RWPE2 (cell line): ENCODE results near the gene GAGE10.
A peak's percentile ranks its signal among the peaks of the same experiment; 100 is the strongest.

Experiments used
- ATAC-seq: fragments of 200-7000 bp; cut with Tn5 transposase; 3 replicates; pipeline ENCODE4 v1.9.1; 2021; ENCODE audit warnings: low read depth
- DNase-seq: peaks from one replicate; pipeline ENCODE4 v3.0.0-alpha.2; 2020; ENCODE audit warnings: low spot score
- H3K27ac ChIP-seq: fragments of 450-650 bp; 2 replicates; pipeline ENCODE4 v1.5.1; 2017; ENCODE audit warnings: mild to moderate bottlenecking; ENCODE audit not compliant: poor library complexity, severe bottlenecking
- H3K27me3 ChIP-seq: fragments of 250-450 bp; sonication (Bioruptor Pico); 2 replicates; pipeline ENCODE4 v1.5.1; 2021; ENCODE audit warnings: mild to moderate bottlenecking, moderate library complexity; ENCODE audit not compliant: insufficient read depth, poor library complexity, severe bottlenecking
- H3K36me3 ChIP-seq: fragments of 250-450 bp; sonication (Bioruptor Pico); 2 replicates; pipeline ENCODE4 v1.5.1; 2020; ENCODE audit warnings: low read depth, mild to moderate bottlenecking, moderate library complexity
- H3K4me1 ChIP-seq: fragments of 250-450 bp; sonication (Bioruptor Pico); 2 replicates; pipeline ENCODE4 v1.5.1; 2021; ENCODE audit warnings: mild to moderate bottlenecking, moderate library complexity; ENCODE audit not compliant: insufficient read depth, poor library complexity, severe bottlenecking
- H3K4me3 ChIP-seq: fragments of 250-450 bp; sonication (Bioruptor Pico); 2 replicates; pipeline ENCODE4 v1.5.1; 2021; ENCODE audit warnings: mild to moderate bottlenecking, moderate library complexity; ENCODE audit not compliant: severe bottlenecking
- H3K9me3 ChIP-seq: fragments of 250-450 bp; sonication (Bioruptor Pico); 2 replicates; pipeline ENCODE4 v1.5.1; 2021; ENCODE audit warnings: mild to moderate bottlenecking, moderate library complexity; ENCODE audit not compliant: severe bottlenecking
- CTCF ChIP-seq: fragments of 450-650 bp; IDR thresholded peaks from one replicate; pipeline ENCODE4 v1.5.1; 2017; ENCODE audit warnings: mild to moderate bottlenecking, moderate library complexity; ENCODE audit not compliant: poor library complexity, severe bottlenecking

The GAGE10 gene

GRCh38 chrX:49264460-49264859 is 39.0 kb upstream of the GAGE10 start, which contains the start of gene FOXP3:
Gene FOXP3, minus strand, starts transcription at chrX:49264710. Its CDS starts 6,205 bp downstream, at chrX:49258505.
- H3K4me1 ChIP-seq, result no peaks in the 10 kb centered on the region
- H3K4me3 ChIP-seq, result no peak within 1 kb of the TSS
- no peaks in the 10 kb centered on the region for H3K9me3 ChIP-seq
- H3K27ac ChIP-seq, result no peak within 1 kb of the TSS
- ATAC-seq (no peak), DNase-seq (no peak)
- no peaks in the 10 kb centered on the region for H3K27me3 ChIP-seq
- no peak for TF ChIP-seq CTCF
- no peaks in the 10 kb centered on the region for H3K36me3 ChIP-seq

- Histone ChIP-seq H3K9me3 (no peaks in the 10 kb centered on the region), H3K27me3 (no peaks in the 10 kb centered on the region), H3K4me3 (no peak overlapping the region), H3K4me1 (peaks cover 3% of the 10 kb centered on the region), H3K27ac (no peak overlapping the region), H3K36me3 (no peaks in the 10 kb centered on the region)
- no peak for ATAC-seq
- TF ChIP-seq CTCF, result no peak
- no peak for DNase-seq
Observed at GRCh38 chrX:49266523-49267445, 36.7 kb upstream of the GAGE10 start.

GRCh38 chrX:49268702-49269009 is 34.8 kb upstream of the GAGE10 start:
- Histone ChIP-seq H3K27me3 (no peaks in the 10 kb centered on the region), H3K36me3 (no peaks in the 10 kb centered on the region), H3K9me3 (no peaks in the 10 kb centered on the region), H3K4me1 (peaks cover 3% of the 10 kb centered on the region), H3K4me3 (peak overlapping the region; percentile 84), H3K27ac (peak overlapping the region; percentile 71)
- no peak for TF ChIP-seq CTCF
- ATAC-seq (no peak), DNase-seq (no peak)

GRCh38 chrX:49269010-49269766 is 34.3 kb upstream of the GAGE10 start:
- no peaks in the 10 kb centered on the region for H3K27me3 ChIP-seq
- H3K36me3 ChIP-seq, result no peaks in the 10 kb centered on the region
- H3K4me1 ChIP-seq, result peaks cover 3% of the 10 kb centered on the region
- no peaks in the 10 kb centered on the region for H3K9me3 ChIP-seq
- ATAC-seq (peak; percentile 91), DNase-seq (peak; percentile 95)
- peak overlapping the region; percentile 84 for H3K4me3 ChIP-seq
- no peak for TF ChIP-seq CTCF
- H3K27ac ChIP-seq, result peak overlapping the region; percentile 71
